Suppressor macrophage treated with lipopolysaccharide for 1 hour (primary cell): ENCODE results near the gene WDR33.
A peak's percentile ranks its signal among the peaks of the same experiment; 100 is the strongest.

ENCODE experiments used
- DNase-seq, 3 donors: peaks; one replicate each; pipeline ENCODE4 v3.0.0-alpha.2; 2020 to 2022

The WDR33 gene

DNA sequence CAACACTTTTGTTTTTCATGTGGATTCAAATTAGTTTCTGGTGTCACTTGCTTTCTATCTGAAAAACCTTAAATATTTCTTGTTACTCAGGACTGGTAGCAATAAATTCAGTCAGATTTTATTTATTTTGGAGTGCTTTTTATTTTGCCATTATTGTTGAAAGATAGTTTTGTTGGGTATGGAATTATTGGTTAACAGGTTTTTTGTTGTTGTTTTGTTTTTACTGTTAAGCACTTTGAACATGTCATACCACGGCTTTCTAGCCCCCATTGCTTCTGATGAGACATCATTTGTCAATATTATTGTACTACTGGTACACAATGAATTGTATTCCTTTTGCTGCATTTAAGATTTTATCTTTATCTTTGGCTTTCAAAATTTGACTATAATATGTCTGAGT is 122.6 kb downstream of the WDR33 start:
- no peak for DNase-seq

DNA sequence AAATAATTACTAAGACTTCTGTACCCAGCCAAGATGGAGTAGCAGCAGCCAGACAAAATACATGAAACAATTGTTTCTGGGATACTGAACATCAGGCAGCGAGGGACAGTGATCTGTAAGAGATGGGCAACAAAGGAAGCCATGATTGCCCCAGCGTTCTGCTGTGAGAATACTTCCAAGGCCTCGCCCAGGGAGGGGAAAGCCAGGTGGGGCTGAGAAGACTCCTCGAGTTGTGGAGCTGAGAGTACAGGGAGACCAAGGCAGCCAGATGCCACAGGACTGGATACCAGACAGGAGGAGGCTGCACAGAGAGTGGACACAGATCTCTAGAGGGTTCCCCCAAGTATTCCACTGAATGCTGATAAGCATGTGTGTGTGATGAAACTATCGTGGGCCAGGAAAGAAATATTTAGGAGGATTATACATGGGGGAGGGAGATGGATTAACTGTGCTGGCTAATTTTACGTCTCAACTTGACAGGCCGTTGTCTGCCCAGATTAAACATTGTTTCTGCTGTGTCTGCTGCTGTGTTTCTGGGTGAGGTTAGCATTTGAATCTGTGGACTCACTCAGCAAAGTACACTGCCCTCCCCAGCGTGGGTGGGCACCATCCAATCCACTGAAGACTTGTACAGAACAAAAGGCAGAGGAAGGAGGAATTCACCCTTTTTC is 125.4 kb downstream of the WDR33 start:
- DNase-seq = no peak

DNA sequence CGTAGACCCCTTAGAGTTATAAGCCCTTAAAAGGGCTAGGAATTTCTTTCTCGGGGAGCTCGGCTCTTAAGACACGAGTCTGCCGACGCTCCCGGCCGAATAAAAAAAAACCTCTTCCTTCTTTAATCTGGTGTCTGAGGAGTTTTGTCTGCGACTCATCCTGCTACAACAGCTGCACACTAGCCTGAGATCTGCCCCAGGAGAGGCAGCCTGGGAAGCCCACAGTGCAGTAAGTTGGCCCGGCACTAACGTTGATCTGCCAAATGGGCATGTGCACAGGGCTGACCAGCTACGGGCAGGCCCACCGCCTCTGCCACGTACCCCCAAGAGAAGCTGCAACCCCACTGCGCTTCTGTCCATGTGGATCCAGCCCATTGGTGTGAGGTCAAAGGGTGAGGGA is 127.2 kb downstream of the WDR33 start:
- no peak for DNase-seq

DNA sequence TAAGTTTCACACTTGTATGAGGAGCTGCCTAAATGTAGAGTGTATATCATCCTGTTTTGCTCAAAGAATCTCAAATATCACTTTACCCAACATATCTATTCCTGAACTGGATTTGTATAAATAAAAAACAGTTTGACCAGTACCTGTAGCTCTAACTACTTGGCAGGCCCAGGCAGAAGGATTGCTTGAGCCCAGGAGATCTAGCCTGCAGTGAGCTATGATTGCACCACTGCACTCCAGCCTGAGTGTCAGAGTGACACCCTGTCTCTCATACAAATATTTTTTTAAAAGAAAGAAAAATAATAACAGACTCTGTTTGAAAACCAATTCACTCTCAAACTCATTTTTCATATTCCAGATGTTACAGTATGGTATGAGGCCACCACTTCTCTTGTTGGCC is 127.9 kb downstream of the WDR33 start:
- DNase-seq = no peak

DNA sequence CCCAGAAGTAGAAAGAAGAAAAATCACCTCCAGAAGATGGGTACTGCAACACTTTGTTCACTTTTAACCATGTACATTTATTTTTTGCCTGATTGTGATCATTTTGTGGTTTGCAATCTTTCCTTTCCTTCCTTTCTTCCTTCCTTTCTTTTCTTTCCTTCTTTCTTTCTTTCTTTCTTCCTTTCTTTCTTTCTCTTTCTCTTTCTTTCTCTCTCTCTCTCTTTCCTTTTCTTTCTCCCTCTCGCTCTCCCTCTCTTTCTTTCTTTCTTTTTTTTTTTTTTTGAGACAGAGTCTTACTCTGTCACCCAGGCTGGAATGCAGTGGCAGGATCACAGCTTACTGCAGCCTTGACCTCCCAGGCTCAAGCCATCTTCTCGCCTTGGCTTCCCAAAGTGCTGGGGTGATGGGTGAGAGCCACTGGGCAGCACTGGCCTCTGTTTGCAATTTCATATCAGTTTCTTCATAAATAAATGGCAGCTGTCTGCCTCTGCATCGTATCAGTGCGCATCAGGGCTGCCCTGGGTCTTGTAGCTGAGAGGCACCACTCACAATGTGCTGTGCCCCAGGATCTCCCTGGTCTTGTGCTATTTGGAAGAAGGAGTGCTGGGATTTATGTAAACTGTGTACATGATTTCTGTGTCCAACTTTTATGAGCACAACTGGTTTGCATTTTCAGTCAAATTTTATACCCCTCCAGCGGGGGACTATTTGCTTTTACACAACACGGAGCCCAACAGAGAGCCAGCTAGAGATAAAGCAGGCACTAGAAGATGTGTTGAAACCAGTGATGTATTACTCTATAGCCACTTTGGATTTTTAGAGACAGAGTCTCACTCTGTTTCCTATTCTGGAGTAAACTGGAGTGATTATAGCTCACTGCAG is 128.8 kb downstream of the WDR33 start:
- no peak for DNase-seq

DNA sequence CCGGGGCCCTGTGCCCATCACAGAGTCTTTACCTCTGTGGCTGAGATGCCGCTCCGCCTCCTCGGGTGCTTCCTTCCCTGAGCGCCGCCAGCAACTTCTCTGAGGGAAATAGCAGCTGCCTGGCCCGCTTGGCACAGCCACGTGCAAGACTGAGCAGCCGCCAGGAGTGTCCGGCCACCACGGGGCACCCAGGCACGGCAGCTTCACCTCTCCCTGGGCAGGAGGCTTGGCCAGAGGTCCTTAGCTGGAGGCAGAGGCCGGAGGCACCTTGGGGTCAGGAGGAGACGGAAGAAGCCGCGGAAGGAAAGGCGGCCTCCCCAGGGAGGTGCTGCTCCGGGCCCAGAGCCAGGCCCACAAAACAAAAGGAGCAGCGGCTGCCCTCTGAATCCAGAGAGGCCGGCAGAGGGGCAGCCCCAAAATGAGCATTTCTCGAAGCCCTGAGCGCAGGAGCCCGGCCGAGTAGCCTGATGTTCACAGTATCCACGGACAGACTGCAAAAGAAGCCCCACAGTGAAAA is 129.6 kb downstream of the WDR33 start:
- peak in 1 of 3 donors; percentile 21 for DNase-seq

GRCh38 chr2:127680706-127681287 is 130.2 kb downstream of the WDR33 start:
- DNase-seq = no peak

GRCh38 chr2:127679680-127680361 is 131.2 kb downstream of the WDR33 start:
- no peak for DNase-seq

- no peak for DNase-seq
These were observed 132.0 kb downstream of the WDR33 start for GRCh38 chr2:127678991-127679390.

- DNase-seq = no peak
These were observed 132.4 kb downstream of the WDR33 start for GRCh38 chr2:127678531-127678930.

- DNase-seq = no peak
These were observed 134.1 kb downstream of the WDR33 start for GRCh38 chr2:127676906-127677305.

DNA sequence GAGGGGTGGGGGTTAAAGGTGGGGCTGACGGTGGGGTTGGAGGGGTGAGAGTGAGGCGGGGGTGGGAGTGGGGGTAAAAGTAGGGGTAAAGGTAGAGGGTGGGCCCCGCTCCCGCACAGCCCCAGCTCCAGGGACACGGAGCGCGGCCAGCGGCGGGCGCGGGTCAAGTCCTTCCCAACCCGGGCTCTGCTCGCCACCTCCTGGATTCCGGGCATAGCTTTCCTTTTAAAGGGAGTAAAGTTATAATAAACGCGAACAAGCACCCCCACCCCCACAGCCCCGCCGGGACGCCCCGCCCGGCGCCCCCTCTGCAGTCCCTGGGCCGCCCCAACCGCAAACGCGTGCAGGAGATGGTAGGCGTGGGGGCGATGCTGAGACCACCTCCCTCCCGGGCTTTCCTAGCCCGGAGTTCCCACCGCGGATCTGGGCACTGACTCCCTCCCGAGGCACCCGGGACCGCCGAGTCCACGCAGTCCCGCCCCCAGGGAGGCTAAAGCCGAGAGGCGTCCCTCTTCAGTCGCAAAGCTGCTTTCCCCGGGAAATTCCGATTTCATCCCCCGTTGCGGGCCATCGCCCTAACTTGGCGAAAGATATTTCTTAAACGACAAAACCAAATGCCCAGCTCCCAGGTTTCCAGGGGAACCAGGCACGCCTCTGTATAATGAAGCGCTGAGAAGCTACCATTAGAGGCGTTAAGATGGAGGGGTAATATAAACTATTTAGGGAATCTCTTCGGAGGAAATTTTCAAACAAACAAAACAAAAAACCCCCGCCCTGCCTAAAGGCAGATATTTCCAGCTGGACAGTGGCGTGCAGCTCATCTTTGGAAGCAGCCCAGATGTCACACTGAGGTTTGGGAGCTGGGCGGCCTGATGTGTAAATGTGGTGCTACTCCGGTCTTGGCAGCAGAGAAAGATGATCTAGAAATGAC is 135.4 kb downstream of the WDR33 start, which contains the start of gene LIMS2:
LIMS2 (minus strand) TSS at position 200 of the 931 bp plus-strand sequence. CDS start 506 bp downstream, outside the sequence.
- peak; percentile 82 to 93 (median 90) for DNase-seq

DNA sequence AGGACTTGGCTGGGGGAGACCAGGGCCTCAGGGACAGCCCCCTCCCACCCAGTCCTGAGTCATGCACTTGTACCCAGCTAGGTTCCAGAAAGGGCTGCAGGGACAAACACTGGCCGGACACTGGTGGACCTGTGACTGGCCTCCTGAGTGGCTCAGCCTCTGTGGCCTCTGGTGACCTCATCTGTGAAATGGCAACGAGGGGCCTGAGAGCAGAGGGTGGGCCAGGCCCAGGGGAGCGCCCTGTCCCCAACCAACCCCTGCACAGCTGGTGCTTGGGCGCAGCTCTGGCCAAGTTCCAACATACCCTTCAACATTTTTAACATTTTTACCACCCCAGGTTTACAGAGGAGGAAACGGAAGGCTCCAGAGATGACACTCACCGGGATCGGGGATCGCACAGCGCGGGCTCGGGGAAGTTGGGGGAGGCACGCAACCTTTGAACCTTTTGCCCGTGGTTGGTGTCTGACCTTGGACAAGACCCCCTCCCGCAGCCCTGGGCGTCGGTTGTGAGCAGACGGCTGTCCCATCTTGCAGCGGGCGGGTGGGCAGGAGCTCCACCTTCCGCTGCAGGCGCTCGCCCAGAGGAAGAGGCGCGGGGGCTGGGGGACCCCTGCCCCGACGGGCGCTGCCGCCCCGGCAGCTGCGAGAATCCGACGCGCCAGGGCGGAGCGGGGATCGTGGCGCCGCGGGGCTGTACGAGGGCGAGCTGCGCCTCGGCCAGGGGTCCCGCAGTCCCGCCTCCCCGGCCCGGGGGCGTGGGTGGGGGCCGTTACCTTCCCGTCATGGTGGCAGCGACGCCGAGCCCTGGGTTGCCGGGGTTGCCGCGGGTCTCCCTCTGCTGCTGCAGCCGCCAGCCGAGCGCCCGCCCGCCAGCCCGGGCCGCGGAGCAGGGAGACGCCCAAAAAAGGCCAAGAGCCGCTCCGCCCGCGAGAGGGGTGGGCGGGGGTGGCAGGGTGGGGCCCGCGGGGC is 136.4 kb downstream of the WDR33 start:
- DNase-seq = peak; percentile 49 to 77 (median 66)

- peak in 1 of 3 donors; percentile 43 for DNase-seq
These were observed 137.5 kb downstream of the WDR33 start for GRCh38 chr2:127673291-127674069.

DNA sequence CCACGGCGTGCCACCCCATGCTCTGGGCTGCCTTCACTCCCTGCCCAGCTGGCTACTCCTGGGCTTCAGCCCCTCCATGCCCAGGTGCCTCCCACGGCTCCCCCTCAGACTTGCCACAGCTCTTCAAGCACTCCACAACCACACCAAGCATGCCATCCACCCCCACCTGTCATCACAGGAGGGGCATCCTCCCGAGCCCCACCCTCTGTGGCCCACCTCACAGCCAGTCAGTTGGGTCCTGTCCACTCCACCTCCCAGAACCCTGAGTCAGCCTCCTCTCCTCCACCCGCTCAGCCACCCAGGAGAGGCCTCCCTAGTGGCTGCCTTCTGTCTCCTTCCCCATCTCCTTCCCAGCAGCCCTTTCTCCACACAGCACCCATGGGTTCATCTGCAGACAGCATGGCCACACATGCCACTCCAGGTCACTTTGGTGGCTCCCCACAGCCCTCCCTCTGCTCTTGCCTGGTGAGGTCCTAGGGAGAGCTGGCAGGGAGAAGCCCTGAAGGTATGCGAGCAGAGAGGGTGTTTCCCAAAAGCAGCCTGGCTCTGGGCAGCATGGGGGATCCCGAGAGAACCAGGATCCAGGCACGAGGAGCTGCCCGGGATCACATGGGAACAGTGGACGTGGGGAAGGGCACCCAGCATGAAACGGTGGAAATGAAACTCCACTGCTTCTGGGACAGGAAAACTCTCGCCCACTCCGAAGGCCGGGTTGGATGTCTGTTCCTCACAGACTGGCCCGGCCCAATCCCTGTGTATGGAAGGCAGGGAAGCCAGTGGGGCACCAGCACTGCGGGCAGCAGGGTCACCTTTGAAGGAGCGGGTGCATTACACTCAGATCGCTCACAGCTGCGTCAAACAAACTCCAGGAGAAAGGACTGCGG is 138.4 kb downstream of the WDR33 start:
- DNase-seq = peak in 1 of 3 donors; percentile 63

DNA sequence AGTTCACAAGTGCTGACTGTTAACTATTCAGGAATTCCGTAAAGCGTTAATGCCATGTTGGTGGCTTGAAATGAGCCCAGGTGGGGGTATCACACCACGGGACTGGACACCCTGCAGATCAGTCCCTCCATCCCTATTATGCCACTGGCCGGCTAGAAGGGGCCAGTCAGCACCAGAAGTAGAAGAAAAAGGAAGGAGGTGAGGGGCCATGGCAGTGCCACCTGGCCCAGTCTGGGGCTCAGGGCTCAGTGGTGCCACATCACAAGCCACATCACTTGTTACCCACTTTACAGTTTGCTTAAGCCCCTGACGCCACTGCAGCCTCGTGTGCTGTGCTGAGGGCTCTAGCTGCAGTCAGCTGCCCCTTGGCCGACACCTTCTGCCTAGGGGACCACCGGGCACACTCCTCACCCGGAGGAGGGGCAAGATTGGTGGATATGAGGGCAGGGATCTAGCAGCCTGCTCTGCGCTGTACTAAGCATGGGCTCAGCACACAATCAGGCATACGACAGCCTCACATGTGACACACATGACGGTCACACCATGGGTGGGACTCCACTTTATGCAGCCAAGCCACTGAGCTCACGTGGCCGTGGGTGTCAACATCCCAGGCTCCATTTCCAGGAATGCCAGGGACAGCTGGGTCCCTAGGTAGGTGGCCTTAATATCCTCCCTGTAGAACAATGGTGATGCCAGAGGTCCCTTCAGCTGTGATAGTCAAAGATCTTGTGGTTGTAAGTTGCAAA is 139.2 kb downstream of the WDR33 start:
- DNase-seq = peak in 1 of 3 donors; percentile 35

- DNase-seq = no peak
These were observed 140.0 kb downstream of the WDR33 start for GRCh38 chr2:127670957-127671290.
